Stimulated activated effector memory CD8-positive, alpha-beta T cell treated with anti-CD3 and anti-CD28 coated beads, Interleukin-12 subunit alpha, Interleukin-12 subunit beta, amount 100 ng/mL, for 72 hours (primary cell): ENCODE data around the gene OSBP2.
A peak's percentile ranks its signal among the peaks of the same experiment; 100 is the strongest.
"Not testable (repeated sequence)": the region's sequence is repeated elsewhere in the genome, so short reads cannot be mapped to it uniquely, and the experiment has no call there.

Source experiments
- ATAC-seq: fragments of 150-1000 bp; cut with Tn5 transposase; 2 replicates; pipeline ENCODE4 v1.10.0; 2021
- DNase-seq, 2 donors: peaks; one replicate each; pipeline ENCODE4 v3.0.0; 2021 to 2022; ENCODE audit warnings: low spot score in 2 of 2
- H3K27ac Mint-ChIP-seq: one replicate; pipeline ENCODE4 v1.8.0; 2022; ENCODE audit warnings: mild to moderate bottlenecking, mixed read lengths
- H3K36me3 Mint-ChIP-seq: one replicate; pipeline ENCODE4 v1.8.0; 2022; ENCODE audit warnings: mild to moderate bottlenecking, mixed read lengths
- H3K4me1 Mint-ChIP-seq: one replicate; pipeline ENCODE4 v1.8.0; 2022; ENCODE audit warnings: mixed read lengths
- H3K4me3 Mint-ChIP-seq: one replicate; pipeline ENCODE4 v1.8.0; 2022; ENCODE audit warnings: mild to moderate bottlenecking, mixed read lengths
- H3K9me3 Mint-ChIP-seq: one replicate; pipeline ENCODE4 v1.8.0; 2022; ENCODE audit warnings: mixed read lengths

Gene OSBP2

DNA sequence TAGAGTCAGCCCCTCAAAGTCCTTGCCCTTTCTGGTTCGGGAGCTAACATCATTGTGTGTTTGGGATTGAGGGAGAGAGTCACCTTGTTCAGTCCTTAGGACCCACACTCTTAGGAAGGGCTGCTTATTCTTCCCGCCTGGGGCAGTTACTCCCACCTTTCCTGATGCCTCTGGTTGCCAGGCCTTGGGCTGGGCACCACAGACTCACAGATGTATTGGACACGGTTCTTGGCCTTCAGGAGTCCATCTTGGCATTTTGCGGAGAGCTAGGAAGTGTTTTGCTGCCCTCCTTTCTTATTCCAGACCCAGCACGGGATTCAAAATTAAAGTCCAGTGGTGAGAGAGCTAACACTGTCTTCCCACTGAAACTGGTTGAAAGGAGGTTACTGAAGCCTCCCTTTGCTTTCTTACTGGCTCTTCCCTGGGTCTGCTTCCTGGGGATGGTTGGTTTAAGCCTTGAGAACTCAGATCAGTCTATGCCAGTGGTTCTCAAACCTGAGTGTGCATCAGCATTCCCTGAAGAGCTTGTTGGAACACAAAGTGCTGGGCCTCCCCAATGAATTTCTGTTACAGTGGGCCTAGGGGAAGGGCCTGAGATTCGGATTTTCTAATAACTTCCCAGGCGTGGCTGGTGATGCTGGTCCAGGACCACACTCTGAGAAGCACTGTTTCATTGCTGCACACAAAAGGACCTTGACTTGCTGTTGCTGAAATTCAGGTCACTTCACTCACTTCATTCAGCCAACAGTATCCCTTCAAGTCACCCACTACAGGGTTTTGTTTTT lies 1.4 kb downstream of the OSBP2 start:
- H3K4me1 Mint-ChIP-seq: peaks cover 11% of the 10 kb centered on the region
- ATAC-seq (no peak), DNase-seq (no peak)
- no peak overlapping the region for H3K27ac Mint-ChIP-seq
- H3K9me3 Mint-ChIP-seq: no peaks in the 10 kb centered on the region
- H3K4me3 Mint-ChIP-seq: peak overlapping the region; percentile 74
- H3K36me3 Mint-ChIP-seq: no peaks in the 10 kb centered on the region

DNA sequence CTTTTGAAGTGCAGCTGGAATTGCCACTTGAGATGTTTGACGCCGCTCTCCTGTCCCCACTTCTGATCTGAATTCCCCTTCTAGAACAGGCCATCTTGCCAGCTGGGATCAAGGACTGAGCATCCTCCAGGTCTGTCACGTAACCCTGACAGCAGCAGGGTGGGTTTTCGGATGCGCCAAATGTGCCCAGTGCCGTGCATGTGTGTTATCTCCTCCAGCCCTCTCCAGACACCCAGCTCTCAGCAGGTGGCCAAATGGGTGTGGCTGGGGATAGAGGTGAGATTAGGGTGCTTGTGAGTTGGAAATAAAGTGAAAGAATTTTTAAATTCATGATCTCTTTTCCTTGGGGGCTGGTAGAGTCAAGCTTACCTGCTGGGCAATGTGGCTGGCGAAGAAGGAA lies 3.3 kb downstream of the OSBP2 start:
- H3K36me3 Mint-ChIP-seq: no peaks in the 10 kb centered on the region
- ATAC-seq (no peak), DNase-seq (no peak)
- peaks cover 11% of the 10 kb centered on the region for H3K4me1 Mint-ChIP-seq
- no peak overlapping the region for H3K4me3 Mint-ChIP-seq
- no peak overlapping the region for H3K27ac Mint-ChIP-seq
- no peaks in the 10 kb centered on the region for H3K9me3 Mint-ChIP-seq

DNA sequence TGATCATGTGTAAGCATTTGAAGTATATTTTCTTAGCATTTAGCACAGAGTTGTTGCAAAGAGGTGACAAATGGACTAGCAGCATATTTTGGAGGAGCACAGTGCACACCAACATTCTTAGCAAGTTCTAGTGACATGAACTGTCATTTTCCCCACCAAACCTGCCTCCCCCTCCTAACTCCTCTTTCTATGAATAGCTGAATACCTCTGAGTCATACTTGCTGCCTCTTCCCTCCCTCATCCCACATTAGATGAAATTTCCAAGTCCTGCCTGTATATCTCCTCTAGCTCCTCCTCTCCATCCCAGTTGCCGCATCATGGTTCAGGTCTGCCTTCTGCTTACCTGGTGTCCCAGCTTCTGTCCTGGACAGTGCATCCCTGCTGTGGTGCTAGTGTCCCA lies 7.2 kb downstream of the OSBP2 start:
- Mint-ChIP-seq H3K9me3 (no peaks in the 10 kb centered on the region), H3K27ac (no peak overlapping the region), H3K4me1 (peaks cover 21% of the 10 kb centered on the region), H3K36me3 (no peaks in the 10 kb centered on the region), H3K4me3 (no peak overlapping the region)
- ATAC-seq (no peak), DNase-seq (no peak)

DNA sequence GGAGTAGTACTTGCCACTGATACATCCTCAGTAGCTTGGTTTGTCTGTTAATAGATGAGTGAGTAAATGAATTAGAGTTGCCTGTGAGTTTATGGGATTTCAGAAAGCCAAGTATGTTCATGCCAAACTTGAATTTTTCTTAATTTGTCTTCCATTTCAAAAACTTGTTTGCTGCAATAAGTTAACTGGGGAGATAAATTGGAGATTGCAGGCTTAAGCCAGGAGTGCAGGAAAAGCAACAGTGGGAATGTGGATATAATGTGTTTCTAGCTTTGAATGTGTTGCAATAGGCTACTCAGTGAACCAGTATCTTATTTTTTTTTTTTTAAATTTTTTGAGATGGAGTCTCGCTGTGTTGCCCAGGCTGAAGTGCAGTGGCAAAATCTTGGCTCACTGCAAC lies 8.2 kb downstream of the OSBP2 start:
- Mint-ChIP-seq H3K36me3 (no peaks in the 10 kb centered on the region), H3K4me3 (no peak overlapping the region), H3K4me1 (peaks cover 24% of the 10 kb centered on the region), H3K9me3 (no peaks in the 10 kb centered on the region), H3K27ac (no peak overlapping the region)
- ATAC-seq (no peak), DNase-seq (no peak)

DNA sequence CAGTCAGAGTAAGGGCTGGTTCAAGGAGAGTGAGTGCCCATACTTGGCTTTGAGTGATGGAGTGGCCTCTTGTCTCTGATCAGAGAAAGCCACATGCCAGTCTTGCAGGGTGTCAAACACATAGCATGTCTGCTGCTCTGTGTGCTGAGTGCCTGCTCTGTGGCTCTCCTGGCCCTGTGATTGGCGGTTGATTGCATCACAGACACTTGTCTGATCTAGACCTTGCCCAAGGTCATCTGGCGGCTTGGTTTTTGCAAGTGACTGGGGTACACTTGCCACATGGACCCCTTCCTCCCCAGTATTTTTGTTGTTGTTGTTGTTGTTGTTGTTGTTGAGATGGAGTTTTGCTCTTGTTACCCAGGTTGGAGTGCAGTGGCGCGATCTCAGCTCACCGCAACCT lies 10.3 kb downstream of the OSBP2 start:
- no peak overlapping the region for H3K4me3 Mint-ChIP-seq

DNA sequence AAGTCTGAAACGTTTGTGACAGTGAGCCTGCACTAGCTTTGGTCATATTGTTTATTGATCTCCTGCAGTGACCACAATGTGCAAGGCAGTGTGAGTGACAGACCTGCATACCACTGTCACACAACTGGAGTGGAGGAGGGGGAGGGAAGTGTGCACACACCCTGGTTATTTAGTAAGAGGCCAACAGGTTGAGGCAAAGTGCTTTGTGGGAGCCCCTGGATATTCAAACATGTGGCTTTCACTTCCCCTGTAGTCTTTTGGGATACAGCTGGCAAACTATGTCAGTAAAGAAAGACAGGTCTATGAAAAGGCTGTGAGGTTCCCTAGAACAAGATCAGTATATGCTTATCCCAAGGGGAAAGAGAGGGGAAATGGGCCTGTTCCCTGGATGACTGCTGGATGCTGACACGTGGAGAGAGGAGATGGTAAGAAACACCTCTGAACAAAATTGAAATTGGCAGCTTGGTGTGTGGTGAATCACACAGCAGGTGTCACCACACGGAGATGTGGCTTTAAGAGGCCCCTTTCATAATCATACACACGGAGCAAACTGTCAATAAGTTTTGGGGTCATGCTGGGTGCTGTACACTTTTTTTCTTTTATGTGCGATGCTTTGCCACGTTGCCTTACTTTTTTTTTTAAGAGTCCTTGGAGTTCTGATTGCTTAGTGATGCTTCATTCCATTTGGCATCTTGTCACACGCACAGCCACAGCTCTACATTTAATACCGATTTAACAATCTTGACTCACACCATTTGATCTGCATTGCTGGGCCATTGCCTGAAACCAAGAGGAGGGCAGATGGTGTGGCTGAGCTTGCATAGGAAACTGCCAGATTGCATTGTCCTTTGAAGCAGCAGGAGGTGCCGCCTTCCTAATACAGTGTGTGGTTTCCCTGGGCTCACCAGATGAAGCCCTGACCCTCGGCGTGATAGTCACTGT lies 11.3 kb downstream of the OSBP2 start:
- peaks cover 31% of the 10 kb centered on the region for H3K4me1 Mint-ChIP-seq
- peak overlapping the region; percentile 34 for H3K4me3 Mint-ChIP-seq
- ATAC-seq (peak; percentile 95), DNase-seq (peak in 1 of 2 donors; percentile 67)
- no peaks in the 10 kb centered on the region for H3K36me3 Mint-ChIP-seq
- H3K27ac Mint-ChIP-seq: peak overlapping the region; percentile 60
- H3K9me3 Mint-ChIP-seq: no peaks in the 10 kb centered on the region

More for the DNA sequence above, 10.3 kb downstream of the OSBP2 start:
- DNase-seq: no peak
- H3K9me3 Mint-ChIP-seq: no peaks in the 10 kb centered on the region
- H3K36me3 Mint-ChIP-seq: no peaks in the 10 kb centered on the region
- H3K27ac Mint-ChIP-seq: peak overlapping the region; percentile 60
- no peak for ATAC-seq
- peaks cover 24% of the 10 kb centered on the region for H3K4me1 Mint-ChIP-seq

DNA sequence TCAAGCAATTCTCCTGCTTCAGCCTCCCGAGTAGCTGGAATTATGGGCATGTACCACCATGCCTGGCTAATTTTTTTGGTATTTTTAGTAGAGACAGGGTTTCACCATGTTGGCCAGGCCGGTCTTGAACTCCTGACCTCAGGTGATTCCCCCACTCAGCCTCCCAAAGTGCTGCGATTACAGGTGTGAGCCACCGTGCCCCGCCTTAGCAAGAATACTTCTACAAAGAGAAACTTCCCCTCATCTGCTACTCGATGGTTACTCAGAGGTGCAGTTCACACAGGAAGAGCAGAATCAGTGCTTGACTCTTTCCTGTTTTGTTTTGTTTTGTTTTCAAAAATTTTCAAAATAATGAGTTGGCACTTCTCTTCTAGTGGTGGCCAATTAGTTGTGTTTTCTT lies 15.3 kb downstream of the OSBP2 start:
- peak overlapping the region; percentile 65 for H3K27ac Mint-ChIP-seq
- ATAC-seq (peak; percentile 59), DNase-seq (peak in 1 of 2 donors; percentile 53)
- not testable (repeated sequence) for H3K4me3 Mint-ChIP-seq, H3K36me3 Mint-ChIP-seq, H3K9me3 Mint-ChIP-seq
- peaks cover 29% of the 10 kb centered on the region for H3K4me1 Mint-ChIP-seq

DNA sequence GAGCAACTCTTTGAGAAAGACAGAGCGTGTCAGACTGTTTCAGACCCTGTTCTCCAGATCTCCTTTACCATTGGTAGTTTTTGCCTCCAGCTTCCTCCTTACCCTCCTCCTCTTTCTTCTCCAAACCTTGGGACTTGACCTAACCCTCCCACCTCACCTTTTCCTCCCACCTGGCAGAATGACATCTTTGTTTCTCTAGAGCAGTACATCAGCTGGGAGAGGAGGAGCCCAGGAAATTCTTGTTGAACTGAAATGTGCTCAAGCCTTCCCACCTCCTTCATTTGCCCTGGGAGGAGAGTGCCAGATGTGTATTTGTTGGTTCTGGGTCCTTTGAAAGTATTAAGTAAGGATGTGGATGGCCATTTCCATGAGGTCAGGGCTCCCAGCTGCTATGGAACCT lies 17.4 kb downstream of the OSBP2 start:
- Mint-ChIP-seq H3K36me3 (no peaks in the 10 kb centered on the region), H3K9me3 (no peaks in the 10 kb centered on the region), H3K4me3 (no peak overlapping the region), H3K27ac (no peak overlapping the region), H3K4me1 (peaks cover 8% of the 10 kb centered on the region)
- ATAC-seq (no peak), DNase-seq (no peak)

DNA sequence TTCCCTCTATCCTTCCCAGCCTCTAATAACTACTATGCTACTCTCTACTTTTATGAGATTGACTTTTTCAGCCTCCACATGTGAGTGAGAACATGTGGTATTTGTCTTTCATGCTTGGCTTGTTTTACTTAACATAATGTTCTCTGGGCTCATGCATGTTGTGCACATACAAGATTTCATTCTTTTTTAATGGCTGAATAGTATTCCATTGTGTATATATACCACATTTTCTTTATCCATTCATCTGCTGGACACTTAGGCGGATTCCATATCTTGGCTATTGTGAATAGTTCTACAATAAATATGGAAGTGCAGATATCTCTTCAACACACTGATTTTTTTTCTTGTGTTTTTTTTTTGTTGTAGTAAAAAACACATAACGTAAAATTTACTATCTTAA lies 19.4 kb downstream of the OSBP2 start:
- Mint-ChIP-seq H3K4me3 (no peak overlapping the region), H3K9me3 (no peaks in the 10 kb centered on the region), H3K4me1 (peaks cover 13% of the 10 kb centered on the region), H3K36me3 (no peaks in the 10 kb centered on the region), H3K27ac (no peak overlapping the region)
- DNase-seq (no peak), ATAC-seq (no peak)

DNA sequence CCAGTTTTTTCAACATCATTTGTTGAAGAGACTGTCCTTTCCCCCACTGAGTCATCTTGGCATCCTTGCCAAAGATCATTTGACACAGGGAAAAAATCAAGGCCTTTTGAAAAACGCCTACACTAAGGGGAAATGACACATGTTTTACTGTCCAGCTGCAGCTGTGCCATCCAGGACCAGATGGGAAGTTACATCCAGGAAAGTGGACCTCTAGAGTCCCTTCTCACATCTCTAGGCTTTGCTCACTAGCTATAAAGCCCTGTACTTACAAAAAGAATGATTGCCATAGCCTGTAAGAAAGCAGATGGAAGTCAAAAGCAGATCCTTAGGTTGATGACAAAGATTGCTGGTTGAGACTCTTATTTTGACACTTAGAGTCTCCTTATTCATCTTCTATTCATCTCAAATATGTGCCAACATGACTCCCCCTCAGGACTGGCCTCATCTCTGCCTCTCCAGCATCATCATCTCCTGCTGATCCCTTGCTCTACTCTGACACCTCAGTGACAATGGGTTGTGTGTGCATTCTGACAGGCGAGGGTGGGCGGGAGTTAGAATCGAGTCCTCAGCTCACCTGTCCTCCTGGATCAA lies 22.8 kb downstream of the OSBP2 start:
- H3K27ac Mint-ChIP-seq: no peak overlapping the region
- H3K4me3 Mint-ChIP-seq: no peak overlapping the region
- H3K9me3 Mint-ChIP-seq: no peaks in the 10 kb centered on the region
- H3K36me3 Mint-ChIP-seq: no peaks in the 10 kb centered on the region
- peak; percentile 82 for ATAC-seq
- peaks cover 6% of the 10 kb centered on the region for H3K4me1 Mint-ChIP-seq
- DNase-seq: no peak

DNA sequence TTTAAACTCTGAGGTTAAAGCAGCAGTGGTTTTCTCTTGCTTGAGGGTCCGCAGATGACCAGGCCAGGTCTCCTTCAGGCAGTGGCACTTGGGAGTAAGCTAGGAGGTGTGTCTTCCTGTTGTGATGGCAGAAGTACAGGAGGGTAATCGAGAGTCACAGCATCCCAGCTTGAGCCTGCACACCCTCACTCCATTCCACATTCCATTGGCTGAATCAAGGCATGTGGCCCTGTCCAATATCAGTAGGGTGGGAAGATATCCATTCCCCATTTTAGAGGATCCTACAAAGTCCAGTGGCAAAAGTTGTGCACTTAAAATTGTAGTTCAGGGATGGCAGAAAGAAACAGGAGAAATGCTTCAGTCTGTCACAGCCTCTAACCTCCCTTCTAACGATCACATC lies 23.3 kb downstream of the OSBP2 start:
- Mint-ChIP-seq H3K27ac (no peak overlapping the region), H3K9me3 (no peaks in the 10 kb centered on the region), H3K4me1 (peaks cover 6% of the 10 kb centered on the region), H3K36me3 (no peaks in the 10 kb centered on the region), H3K4me3 (no peak overlapping the region)
- no peak for ATAC-seq
- no peak for DNase-seq

DNA sequence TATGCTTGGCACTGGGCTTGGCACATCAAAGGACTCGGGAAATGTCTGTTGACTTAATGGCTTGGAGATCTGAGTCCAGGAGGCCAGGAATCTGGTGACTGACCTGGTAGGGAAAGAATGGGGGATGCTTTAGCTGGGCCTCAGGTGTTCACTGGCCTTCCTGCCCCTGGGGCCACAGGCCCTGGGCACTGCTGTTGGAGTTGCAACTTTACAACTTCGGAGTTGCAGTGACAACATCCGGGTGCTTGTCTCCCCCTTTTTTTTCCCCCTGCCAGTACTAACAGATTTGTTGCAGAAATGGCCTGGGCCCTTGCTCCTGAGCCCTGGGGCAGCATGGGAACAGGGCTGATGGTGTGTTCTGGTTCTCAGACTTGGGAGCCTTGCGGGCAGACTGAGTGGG lies 23.8 kb downstream of the OSBP2 start:
- Mint-ChIP-seq H3K36me3 (no peaks in the 10 kb centered on the region), H3K4me3 (no peak overlapping the region), H3K4me1 (peaks cover 6% of the 10 kb centered on the region), H3K27ac (no peak overlapping the region), H3K9me3 (no peaks in the 10 kb centered on the region)
- ATAC-seq: no peak
- DNase-seq: no peak

DNA sequence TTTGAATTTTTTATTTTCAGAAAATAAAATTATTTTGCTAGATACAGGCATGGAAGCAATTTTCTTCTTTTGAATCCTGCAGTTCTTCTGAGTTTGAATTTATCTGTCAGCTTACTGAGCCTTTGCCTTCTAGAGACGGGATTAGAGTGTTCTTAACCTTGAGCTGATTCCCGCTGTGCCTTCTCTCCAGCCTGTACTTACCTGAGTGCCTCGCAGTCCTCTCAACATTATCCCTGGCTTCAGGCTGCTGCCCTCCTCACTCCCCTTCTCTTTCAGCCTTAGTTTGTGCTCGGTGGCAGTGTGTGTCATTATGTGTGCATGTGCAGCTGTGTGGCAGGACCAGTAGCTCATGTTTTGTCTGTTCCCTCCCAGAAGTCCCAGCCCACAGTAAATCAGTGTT lies 24.3 kb downstream of the OSBP2 start:
- Mint-ChIP-seq H3K27ac (no peak overlapping the region), H3K4me1 (peaks cover 6% of the 10 kb centered on the region), H3K9me3 (no peaks in the 10 kb centered on the region), H3K4me3 (no peak overlapping the region), H3K36me3 (no peaks in the 10 kb centered on the region)
- ATAC-seq: no peak
- no peak for DNase-seq

DNA sequence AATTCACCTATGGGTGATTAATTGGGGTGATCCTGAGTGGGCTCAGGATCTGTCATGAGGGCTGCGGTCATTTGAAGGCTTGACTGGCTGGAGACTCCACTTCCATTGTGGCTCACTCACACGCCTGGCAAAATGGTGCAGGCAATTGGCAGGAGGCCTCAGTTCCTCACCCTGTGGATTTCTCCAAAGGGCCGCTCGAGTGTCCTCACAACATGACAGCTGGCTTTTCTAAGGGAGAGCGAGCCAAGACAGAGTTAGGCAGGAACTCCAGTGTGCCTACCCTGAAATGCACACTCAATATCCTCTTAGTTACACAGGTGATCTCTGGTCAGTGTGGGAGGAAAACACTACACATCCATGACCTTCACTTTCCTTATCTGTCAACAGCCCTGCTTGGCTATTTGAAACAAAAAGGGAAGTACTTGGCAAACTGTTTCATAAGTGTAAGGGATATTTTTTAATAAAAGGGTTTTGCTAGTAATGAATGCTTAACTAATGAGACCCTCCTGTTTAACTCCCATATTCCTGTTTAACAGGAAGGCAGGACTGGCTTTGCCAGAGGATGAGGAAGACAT lies 25.7 kb downstream of the OSBP2 start:
- no peak for DNase-seq
- Mint-ChIP-seq H3K9me3 (no peaks in the 10 kb centered on the region), H3K4me1 (peaks cover 6% of the 10 kb centered on the region), H3K36me3 (no peaks in the 10 kb centered on the region), H3K27ac (no peak overlapping the region), H3K4me3 (no peak overlapping the region)
- no peak for ATAC-seq

DNA sequence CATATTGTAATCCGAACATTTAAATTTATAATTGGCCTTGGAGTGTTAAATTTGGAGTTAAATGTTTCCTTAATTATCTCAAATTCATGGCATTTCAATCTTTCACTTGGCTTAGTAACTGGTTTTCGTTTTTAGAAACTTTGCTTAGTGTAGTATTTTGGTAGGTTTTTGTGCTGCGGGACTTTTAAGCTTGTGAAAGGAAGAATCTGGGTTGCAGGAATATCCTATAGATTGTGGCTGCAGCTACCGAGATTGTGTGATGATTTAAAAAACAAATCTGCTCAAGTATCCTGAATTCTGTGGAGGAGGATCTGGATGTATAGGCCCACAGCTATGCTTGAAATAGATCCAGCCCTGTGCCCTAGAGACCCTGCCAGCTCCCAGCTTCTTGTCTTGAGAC lies 27.1 kb downstream of the OSBP2 start:
- Mint-ChIP-seq H3K4me1 (peaks cover 6% of the 10 kb centered on the region), H3K27ac (no peak overlapping the region), H3K9me3 (no peaks in the 10 kb centered on the region), H3K4me3 (no peak overlapping the region), H3K36me3 (no peaks in the 10 kb centered on the region)
- ATAC-seq: no peak
- no peak for DNase-seq
